ENCODE data around the gene GORASP2.

GORASP2 gene

DNA sequence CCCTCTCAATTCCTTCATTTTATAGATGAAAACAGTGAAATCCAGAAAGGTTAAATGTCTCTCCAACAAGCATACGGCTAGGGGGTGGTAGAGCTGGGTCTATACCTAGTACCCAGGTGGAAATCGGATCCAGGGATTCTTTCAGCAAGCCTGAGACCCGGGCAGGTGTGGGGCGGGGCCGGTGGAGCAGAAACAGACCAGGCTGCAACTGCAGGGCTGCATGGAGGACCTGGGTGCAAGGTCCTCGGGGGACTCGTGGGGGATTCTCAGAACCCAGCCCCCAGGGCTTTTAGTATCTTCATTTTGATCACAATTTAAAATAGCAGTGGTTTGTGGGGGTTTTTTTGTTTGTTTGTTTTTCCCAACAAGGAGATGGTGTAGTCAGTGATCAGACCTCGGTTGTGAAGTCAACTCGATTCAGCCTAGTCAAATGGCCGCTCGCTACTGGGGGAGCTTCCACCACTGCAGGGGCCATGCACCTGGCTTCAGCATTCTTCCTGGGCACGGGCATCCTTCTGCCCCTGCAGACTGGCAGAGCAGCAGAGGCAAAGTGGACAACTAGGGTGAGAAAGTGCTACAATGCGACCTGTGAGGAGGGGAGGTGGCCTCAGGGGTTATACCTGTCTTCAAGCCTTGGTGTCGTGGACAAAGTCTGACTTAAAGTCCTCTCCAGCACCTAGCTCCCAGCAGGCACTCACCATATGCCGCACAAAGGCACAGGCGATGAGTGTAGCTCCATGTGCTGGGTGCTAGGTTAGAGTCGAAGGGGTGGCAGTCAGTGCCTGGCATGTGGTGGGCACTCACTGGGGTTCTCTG, 46.3 kb downstream of the GORASP2 start:
- H3K4me3 ChIP-seq (replicated peaks; ENCODE audit: low read depth, low read length) = no peak overlapping the region
- TF ChIP-seq, protein P1, sequence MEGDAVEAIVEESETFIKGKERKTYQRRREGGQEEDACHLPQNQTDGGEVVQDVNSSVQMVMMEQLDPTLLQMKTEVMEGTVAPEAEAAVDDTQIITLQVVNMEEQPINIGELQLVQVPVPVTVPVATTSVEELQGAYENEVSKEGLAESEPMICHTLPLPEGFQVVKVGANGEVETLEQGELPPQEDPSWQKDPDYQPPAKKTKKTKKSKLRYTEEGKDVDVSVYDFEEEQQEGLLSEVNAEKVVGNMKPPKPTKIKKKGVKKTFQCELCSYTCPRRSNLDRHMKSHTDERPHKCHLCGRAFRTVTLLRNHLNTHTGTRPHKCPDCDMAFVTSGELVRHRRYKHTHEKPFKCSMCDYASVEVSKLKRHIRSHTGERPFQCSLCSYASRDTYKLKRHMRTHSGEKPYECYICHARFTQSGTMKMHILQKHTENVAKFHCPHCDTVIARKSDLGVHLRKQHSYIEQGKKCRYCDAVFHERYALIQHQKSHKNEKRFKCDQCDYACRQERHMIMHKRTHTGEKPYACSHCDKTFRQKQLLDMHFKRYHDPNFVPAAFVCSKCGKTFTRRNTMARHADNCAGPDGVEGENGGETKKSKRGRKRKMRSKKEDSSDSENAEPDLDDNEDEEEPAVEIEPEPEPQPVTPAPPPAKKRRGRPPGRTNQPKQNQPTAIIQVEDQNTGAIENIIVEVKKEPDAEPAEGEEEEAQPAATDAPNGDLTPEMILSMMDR (IDR thresholded peaks at IDR 0.05; ENCODE audit: low read length, missing control alignments) = no peak
- DNase-seq (ENCODE audit: low read depth) = no peak

DNA sequence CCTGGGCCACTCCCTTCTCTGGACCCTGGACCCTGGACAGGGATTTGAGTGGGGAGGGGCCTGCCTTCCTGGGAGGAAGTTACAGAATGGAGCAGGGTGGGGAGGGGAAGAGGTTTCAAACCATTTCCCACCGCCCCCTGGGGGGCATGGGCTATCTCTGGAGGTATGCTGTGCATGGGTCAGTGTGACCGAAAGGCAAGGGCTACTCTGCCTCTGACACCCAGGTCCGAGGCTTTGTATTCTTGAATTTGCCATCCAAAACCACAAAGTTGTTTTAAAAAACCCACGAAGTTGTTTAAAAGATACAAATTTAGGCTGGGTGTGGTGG, 46.9 kb downstream of the GORASP2 start:
- H3K4me3 ChIP-seq (replicated peaks; ENCODE audit: low read depth, low read length) = no peak overlapping the region
- DNase-seq (ENCODE audit: low read depth) = no peak
- TF ChIP-seq, protein P1 (IDR thresholded peaks at IDR 0.05; ENCODE audit: low read length, missing control alignments) = no peak

DNA sequence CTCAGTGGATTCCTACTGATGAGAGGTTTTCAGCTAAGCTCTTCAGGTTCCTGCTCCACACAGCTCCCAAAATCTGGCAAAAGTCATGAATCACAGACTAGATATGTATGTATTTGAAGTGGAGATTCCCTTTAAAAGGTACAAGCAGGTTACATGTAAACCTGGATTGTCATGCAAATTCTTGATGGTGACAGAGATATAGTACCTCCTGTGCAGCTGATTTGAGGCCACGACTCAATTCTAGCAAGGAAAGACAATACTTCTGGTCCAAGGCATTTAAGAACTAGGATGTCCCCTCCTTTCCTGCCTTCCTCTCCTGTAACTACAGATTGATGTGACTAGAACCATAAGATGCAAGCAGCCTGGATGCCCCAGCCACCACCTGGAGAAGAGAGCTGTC, 55.0 kb downstream of the GORASP2 start:
- no peak for DNase-seq (ENCODE audit: low read depth)
- TF ChIP-seq, protein P1 (IDR thresholded peaks at IDR 0.05; ENCODE audit: low read length, missing control alignments) = no peak
- no peak overlapping the region for H3K4me3 ChIP-seq (replicated peaks; ENCODE audit: low read depth, low read length)

DNA sequence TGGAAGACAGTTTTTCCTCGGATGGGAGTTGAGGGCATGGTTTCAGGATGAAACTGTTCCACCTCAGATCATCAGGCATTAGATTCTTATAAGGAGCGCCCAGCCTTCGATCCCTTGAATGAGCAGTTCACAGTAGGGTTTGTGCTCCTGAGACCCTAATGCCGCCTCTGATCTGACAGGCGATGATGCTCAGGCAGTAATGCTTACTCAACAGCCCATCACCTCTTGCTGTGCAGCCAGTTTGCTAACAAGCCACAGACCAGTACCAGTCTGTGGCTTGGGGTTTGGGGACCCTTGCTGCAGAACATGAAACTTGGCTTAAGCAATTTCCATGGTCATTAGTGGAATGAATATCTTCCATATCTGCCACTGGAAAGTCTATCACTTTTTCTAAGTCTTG, 56.4 kb downstream of the GORASP2 start:
- no peak for DNase-seq (ENCODE audit: low read depth)
- H3K4me3 ChIP-seq (replicated peaks; ENCODE audit: low read depth, low read length) = no peak overlapping the region
- TF ChIP-seq, protein P1 (IDR thresholded peaks at IDR 0.05; ENCODE audit: low read length, missing control alignments) = no peak

DNA sequence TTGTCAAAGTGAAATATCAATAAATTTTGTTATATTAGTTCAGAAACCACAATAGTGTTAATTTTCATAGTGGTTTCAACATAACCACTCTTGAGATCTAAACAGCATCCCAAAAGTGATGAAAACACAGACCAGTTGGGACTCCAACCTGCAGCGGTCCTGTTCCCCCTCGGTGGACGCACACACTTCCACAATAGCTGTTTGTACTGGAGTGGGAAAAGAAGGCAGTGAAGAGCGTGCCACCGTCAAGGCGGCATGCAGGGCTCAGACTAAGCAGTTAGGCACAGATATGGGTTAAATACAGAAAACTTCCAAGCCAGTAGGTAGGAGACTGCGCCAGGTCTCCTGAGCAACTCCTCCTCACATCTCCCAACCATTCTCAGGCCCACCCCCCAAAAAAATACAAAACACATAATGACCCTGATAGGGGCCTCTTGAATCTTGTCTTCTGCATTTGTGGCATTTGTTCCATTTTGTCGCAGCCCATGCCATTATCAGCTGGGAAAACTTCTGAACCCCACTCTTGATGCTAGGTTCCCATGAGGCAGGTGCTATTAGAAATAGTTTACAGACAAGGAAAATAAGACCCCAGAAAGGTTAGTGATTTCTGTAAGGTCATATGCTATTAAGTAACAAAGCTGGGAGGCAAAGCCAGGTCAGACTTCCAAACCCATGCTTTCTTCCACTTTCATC, 57.7 kb downstream of the GORASP2 start:
- H3K4me3 ChIP-seq (replicated peaks; ENCODE audit: low read depth, low read length) = no peak overlapping the region
- no peak for DNase-seq (ENCODE audit: low read depth)
- TF ChIP-seq, protein P1 (IDR thresholded peaks at IDR 0.05; ENCODE audit: low read length, missing control alignments) = no peak

DNA sequence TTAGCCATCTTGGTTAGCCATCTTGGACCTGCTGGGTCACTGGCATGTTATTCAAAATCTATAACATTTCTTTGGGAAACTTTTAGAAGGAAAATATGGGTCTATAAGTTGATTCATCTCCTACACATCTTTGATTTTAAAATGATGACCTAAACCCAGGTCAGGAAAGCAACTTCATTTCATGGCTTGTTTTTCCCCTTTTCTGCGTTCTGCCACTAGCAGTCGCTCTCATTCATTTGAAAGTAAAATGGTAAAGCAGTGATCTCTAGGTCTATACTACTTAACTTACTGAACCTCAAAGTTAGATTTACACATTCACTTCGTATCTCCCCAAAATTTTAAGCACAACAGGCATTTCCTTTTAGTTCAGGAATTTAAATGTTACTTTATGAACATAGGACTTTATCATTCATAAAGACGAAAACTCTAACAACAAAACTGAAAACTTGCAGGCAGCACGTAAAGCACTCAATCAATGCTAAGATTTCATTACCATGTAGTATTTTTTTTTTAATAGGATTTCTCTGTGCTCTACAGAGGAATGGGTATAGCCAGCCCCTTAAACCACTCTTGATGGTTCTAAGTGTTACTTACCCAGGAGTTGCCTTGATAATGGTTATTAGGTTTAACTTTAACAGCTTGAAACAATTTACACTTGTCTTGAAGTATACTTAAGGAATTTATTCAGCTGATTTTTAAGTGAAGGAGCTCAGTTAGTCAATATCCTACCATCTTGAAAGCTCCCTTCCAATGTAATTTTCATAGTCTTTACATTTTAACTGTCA, 62.5 kb downstream of the GORASP2 start:
- TF ChIP-seq, protein P1 (IDR thresholded peaks at IDR 0.05; ENCODE audit: low read length, missing control alignments) = peak; percentile 33
- no peak overlapping the region for H3K4me3 ChIP-seq (replicated peaks; ENCODE audit: low read depth, low read length)
- no peak for DNase-seq (ENCODE audit: low read depth)
